ENCODE measurements around the gene SIK3.

SIK3 gene

GRCh38 chr11:117107701-117108590 lies 9.7 kb upstream of the SIK3 start:
- DNase-seq: no peak

GRCh38 chr11:117100556-117100955 lies 2.3 kb upstream of the SIK3 start:
- no peak for DNase-seq

- no peak for DNase-seq
Observed at GRCh38 chr11:117099696-117100095, 1.5 kb upstream of the SIK3 start.

DNA sequence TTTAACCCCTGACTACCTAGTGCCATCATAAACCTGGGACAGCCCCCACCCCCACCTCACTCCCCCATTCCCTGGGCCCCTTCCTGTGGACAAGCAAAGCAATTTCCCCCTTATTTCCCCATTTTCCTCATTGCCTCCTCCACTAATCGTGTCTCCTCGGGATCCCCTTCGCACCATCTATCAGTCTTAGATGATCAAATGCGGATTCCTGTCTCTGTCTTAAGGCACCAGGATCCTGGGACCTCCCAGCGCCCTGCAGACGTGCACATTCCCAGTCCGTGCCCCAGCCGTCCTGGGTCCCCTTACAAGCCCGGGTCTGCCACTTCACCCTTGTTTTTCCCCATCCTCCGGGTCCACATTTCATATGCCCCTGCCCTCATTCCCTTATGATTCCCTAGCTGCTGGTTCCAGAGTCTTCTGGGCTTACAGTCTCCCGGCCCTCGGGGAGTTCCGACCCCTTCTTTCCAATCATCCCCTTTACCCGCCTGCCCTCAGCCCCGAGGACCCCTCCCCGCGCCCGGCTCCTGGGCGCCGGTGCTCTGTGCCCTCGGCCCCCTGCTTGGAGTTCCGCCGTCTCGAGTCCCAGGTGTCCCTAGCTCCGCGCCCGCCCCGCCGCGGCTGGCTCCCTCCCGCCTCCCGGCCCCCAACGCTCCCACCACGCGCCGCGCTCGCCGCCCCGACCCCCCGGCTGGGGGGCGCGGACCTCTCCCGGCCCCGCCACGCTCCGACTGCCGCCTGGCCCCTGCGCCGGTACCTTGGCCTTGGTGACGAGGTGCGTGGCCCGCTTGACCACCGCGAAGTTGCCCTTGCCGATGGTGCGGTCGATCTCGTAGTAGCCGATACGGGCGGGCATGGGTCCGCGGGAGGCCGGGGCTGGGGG lies 599 bp downstream of the SIK3 start:
- DNase-seq: no peak

- no peak for DNase-seq
Observed at GRCh38 chr11:117097014-117097388, 1.2 kb downstream of the SIK3 start.

DNA sequence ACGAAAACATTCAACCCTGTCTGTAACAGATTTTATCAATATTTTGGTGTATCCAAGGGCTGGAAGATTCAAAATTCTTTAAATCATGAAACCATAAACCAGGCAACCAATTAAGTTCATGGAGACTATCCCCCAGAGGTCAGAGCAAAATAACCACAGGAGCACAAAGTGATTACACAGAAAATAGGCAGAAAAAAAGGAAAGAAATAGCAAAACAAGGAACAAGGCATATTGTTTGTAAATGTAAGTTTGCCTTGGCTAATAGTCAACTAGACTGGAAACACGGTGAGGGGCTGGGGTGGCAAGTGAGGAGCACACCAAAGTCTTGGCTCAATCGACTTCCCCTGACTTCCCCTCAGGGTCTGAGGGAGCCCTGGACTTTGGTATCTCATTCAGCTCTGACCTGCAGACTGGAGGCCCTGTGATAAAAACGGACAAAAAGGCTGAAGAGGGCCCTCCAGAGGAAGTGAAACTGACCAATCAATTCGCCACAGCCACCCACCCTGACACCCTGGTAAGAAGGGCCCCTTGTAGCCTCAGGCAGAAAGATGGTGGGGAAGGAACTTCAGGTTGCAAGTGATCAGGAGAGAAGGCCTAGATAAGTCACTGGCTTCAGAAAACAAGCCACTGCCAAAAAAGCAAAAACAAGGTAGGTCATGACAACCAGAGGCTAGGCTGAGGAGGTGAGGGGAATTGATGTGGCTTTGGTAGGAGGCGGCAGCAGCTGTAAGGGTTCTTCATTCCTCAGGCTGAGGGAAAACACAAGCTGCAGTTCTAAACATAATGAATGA lies 1.8 kb downstream of the SIK3 start:
- no peak for DNase-seq

- DNase-seq: no peak
Observed at GRCh38 chr11:117095284-117096161, 2.7 kb downstream of the SIK3 start.

- no peak for DNase-seq
Observed at GRCh38 chr11:117094776-117095175, 3.5 kb downstream of the SIK3 start.

GRCh38 chr11:117092951-117093590 lies 5.2 kb downstream of the SIK3 start:
- no peak for DNase-seq

GRCh38 chr11:117091753-117092477 lies 6.3 kb downstream of the SIK3 start:
- DNase-seq: no peak

DNA sequence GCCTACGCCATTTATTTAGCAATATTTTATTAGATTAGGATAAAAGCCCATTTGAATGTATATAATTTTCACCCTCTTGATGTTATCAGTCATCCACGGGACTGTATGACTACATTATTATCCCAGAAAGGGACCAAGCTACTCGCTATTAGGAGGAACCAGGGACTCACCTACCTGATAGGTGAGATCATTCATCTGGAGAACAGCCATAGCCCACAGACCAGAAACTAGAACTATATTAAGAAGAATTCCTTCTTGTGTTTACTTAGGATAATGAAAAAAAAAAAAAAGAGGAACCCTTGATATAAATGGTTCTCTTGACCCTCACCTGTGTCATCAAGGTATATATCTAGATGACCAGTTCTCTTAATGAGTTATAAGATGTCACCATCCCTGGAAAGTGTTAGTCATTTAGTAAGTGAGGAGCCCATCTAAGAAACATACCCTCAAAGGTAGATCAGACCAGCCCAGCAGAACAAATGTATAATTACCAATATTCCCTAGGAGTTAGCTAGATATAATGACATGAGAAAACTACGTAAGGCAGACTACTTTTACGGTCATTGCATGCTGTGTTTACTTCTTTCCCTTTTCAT lies 8.0 kb downstream of the SIK3 start:
- DNase-seq: no peak

DNA sequence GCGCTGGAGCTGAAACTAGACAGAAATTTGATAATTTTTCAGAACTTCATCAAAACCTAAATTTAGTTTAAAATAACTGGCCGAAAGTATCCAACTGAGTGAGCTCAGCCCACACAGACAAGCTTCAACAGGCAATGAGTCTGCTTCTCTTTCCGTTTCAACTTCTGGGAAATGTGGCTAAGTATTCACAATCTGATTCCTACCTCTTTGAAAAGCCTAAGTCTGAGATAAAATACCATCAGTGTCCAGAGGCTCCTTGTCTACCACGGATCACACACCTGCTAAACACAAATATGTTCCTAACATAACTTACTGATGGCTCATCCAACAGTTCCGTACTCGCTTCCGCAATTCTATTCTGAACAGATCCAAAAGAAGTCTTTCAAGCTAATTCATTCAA lies 8.5 kb downstream of the SIK3 start:
- DNase-seq: no peak

- DNase-seq: no peak
Observed at GRCh38 chr11:117087446-117087845, 10.8 kb downstream of the SIK3 start.

DNA sequence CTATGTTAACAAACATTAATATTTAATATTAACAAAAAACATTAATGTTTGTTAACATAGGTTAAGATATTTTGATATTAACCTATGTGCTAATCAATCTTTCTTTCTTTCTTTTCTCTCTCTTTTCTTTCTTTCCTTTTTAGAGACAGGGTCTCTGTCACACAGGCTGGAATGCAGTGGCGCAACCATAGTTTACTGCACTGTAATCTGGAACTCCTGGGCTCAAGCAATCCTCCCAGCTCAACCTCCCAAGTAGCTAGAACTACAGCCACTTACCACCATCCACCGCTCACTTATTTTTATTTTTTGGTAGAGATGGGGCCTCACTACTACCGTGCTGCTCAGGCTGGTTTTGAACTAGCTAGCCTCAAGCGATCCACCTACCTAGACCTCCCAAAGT lies 13.2 kb downstream of the SIK3 start:
- DNase-seq: no peak

GRCh38 chr11:117083011-117083935 lies 15.0 kb downstream of the SIK3 start:
- no peak for DNase-seq

DNA sequence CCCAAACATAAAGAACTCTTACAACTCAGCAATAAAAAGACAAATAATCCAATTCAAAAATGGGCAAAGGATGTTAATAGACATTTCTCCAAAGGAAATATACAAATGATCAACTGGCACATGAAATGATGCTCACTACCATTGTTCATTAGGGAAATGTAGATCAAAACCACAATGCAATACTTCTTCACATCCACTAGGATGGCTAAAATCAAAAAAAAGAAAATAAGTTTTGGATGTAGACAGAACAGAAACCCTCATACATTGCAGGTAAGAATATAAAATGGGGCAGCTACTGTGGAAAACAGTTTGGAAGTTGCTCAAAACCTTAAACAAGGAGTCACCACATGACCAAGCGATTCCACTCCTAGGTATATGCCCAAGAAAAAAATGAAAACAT lies 16.3 kb downstream of the SIK3 start:
- no peak for DNase-seq

DNA sequence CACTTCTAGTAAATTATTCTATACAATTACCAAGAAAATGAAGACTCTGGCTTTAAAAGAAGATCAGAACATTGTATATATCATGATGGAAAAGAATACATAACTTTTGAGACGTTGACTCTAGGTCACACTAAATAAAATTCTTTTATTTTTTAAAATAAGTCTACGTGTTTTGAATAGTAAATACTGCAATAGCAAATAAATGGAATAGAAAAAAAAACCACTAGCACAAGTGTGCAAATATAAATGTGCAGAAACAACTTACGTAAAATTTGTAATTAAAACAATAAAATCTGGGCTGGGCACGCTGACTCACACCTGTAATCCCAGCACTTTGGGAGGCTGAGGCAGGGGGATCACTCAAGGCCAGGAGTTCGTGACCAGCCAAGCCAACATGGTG lies 17.9 kb downstream of the SIK3 start:
- DNase-seq: no peak

DNA sequence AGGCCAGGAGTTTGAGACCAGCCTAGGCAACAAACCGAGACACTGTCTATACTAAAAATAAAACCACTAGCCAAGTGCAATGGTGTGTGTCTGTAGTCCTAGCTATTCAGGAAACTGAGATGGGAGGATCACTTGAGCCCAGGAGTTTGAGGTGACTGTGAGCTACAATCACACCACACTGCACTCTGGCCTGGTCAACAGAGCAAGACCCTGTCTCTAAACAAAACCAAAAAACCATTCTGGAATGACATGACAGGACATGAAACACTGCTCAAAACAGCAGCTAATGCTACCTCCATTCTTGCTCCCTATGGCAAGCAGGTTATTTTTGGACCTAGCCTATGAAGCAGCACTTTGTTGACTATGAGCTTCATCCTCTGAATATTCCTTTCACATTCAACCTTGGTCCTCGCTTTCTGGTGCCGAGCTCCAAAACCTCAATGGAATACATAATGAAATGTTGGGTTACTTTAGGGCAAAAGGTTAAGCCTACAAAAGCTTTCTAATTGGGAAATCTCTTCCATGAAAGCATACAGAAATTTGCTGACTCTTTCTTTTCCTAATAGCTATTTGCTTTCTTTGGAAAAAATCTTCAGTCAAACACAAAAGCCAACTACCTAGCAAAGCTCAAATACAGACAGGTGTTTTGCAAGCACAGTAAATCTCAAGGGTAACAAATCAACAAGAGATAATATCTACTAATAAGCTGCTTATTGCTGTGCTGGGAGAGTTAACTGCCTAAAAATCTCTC lies 21.1 kb downstream of the SIK3 start:
- no peak for DNase-seq

DNA sequence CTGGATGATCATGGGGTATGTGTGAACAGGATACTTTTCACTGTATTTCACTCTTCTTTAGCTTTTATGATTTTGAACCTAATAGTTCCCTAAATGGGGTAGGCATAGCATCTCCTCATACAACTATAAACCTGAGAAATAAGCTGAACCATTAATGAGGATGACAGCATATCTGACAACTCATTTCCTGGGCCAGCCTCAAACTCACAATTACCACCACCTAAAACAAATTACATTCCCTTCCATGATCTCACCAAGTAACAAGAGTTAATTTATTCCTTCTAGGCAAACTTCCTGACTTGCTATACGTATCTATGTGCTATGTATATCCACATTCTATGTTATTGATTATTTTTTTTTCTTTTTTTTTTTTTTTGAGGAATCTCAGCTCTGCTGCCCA lies 23.0 kb downstream of the SIK3 start:
- DNase-seq: no peak

All from NCI-H1694 (cell line).